Transverse colon (tissue), 4 donors: Measurements from ENCODE around the gene IDI1.

ENCODE experiments used
- EP300 ChIP-seq: sonication (generic); formaldehyde crosslinking; IDR thresholded peaks from one replicate; pipeline ENCODE4 v1.6.1; 2017; ENCODE audit warnings: antibody characterized with exemption, low read depth
- POLR2A ChIP-seq: fragments of 450-650 bp; IDR thresholded peaks from one replicate; pipeline ENCODE4 v1.6.1; 2016; ENCODE audit warnings: antibody characterized with exemption, mild to moderate bottlenecking, moderate library complexity
- POLR2AphosphoS5 ChIP-seq, 3 donors: sonication (generic); formaldehyde crosslinking; IDR thresholded peaks; one replicate each; pipeline ENCODE4 v1.6.1; 2016; ENCODE audit warnings: antibody characterized with exemption in 3 of 3
- TF ChIP-seq, protein P1 (sequence below), 5 experiments: fragments of 200-600 bp in 3 of 5; fragments of 450-650 bp in 2 of 5; sonication (generic) in 3 of 5; IDR thresholded peaks; 1 replicate in 2 of 5; 2 replicates in 3 of 5; pipeline ENCODE4 v1.5.1; 2016 to 2017; ENCODE audit warnings: antibody characterized with exemption in 5 of 5, inconsistent platforms in 3 of 5, mild to moderate bottlenecking in 2 of 5, moderate library complexity in 1 of 5

DNA sequence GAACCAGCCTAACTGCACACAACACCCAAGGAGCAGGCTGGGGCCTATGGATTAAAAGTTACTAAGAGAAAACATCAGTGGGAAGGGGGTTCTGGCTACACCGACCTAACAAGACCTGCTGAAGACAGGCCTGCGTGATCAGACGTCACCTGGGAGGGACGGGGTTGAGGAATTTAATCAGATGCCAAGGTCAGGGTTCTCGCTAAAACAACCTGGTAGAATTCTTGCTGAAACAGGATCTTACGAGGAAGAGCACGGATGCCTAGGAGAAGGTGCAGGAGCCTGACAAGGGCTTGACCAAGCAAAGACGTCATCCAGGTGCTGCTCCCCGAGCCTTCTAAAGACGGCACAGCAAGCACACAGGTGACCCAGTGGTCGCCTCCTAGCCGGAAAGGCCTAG, 24.8 kb downstream of the IDI1 start:
- no peak for TF ChIP-seq POLR2AphosphoS5 (IDR thresholded peaks at IDR 0.05)
- no peak for TF ChIP-seq EP300
- TF ChIP-seq, protein P1, sequence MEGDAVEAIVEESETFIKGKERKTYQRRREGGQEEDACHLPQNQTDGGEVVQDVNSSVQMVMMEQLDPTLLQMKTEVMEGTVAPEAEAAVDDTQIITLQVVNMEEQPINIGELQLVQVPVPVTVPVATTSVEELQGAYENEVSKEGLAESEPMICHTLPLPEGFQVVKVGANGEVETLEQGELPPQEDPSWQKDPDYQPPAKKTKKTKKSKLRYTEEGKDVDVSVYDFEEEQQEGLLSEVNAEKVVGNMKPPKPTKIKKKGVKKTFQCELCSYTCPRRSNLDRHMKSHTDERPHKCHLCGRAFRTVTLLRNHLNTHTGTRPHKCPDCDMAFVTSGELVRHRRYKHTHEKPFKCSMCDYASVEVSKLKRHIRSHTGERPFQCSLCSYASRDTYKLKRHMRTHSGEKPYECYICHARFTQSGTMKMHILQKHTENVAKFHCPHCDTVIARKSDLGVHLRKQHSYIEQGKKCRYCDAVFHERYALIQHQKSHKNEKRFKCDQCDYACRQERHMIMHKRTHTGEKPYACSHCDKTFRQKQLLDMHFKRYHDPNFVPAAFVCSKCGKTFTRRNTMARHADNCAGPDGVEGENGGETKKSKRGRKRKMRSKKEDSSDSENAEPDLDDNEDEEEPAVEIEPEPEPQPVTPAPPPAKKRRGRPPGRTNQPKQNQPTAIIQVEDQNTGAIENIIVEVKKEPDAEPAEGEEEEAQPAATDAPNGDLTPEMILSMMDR (IDR thresholded peaks at IDR 0.05) = no peak
- TF ChIP-seq POLR2A = no peak
